Skin epidermis (tissue), 12 donors: ENCODE measurements around the gene LRRIQ1.
"Not testable (repeated sequence)": the region's sequence is repeated elsewhere in the genome, so short reads cannot be mapped to it uniquely, and the experiment has no call there.

Source experiments
- H3K27ac ChIP-seq, 21 experiments: fragments of 200-600 bp; sonication (generic) in 11 of 21; one replicate each; pipeline ENCODE4 v1.5.0; 2020; ENCODE audit warnings: mild to moderate bottlenecking in 3 of 21, inconsistent platforms in 2 of 21, moderate library complexity in 2 of 21
- H3K4me3 ChIP-seq, 7 experiments: fragments of 200-600 bp; sonication (generic) in 2 of 7; one replicate each; pipeline ENCODE4 v1.5.0; 2020; ENCODE audit warnings: inconsistent platforms in 2 of 7, mild to moderate bottlenecking in 2 of 7, moderate library complexity in 1 of 7

LRRIQ1 gene

GRCh38 chr12:85036234-85036707, at the start of gene LRRIQ1, which contains the start of gene TSPAN19:
Gene LRRIQ1, plus strand, starts transcription at chr12:85036351. Its CDS starts 1,826 bp downstream, at chr12:85038177.
Gene TSPAN19, minus strand, starts transcription at chr12:85036277. Its CDS starts 6,331 bp downstream, at chr12:85029946.
- Histone ChIP-seq H3K4me3 (peak within 1 kb of the TSS in 6 of 7 experiments; percentile 7 to 45 (median 30)), H3K27ac (no peak within 1 kb of the TSS)

DNA sequence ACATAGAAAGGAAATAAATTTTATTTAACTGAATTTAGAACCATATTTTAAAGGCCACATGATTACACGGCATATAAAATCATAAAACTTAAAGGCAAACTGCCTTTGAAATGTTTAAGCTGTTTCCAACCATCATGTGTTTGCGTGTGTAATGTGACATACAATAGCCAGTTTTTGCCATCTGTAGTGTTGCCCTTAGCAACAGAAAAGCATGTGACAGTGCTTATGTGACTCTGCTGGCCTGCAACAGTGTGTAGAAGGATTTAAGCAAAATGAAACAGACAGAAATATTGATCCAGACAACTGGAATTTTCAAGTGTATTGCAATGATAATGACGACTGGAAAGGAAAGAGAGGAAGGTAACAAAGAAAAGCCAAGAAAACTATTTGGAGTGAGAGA, 49.6 kb upstream of the LRRIQ1 start:
- H3K27ac ChIP-seq = no peak overlapping the region
- no peak overlapping the region for H3K4me3 ChIP-seq

GRCh38 chr12:84994426-84994825, 41.7 kb upstream of the LRRIQ1 start:
- no peak overlapping the region for H3K4me3 ChIP-seq
- H3K27ac ChIP-seq = no peak overlapping the region

- Histone ChIP-seq H3K4me3 (no peak overlapping the region), H3K27ac (no peak overlapping the region)
These were observed 40.5 kb upstream of the LRRIQ1 start for GRCh38 chr12:84995641-84996040.

GRCh38 chr12:84996759-84997158, 39.4 kb upstream of the LRRIQ1 start:
- Histone ChIP-seq H3K27ac (no peak overlapping the region), H3K4me3 (no peak overlapping the region)

DNA sequence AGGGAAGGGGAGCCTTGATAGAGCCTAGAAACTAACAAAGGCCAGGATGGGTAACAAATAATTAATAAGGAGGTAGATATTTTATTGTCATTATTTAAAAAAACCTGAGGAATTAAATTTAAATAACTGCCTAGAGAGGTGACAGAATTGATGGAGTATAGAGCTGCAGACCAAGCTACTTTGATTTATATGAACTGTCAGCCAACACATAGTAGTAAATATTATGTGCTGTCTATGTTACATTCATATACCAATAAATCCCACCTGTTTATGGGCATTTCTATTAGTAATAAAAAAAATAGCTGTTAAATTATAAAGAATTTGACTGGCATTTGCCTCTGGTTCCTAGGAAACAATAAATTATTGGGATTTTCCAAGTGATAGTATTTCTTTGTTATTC, 37.8 kb upstream of the LRRIQ1 start:
- no peak overlapping the region for H3K27ac ChIP-seq
- H3K4me3 ChIP-seq = no peak overlapping the region

GRCh38 chr12:85000729-85001128, 35.4 kb upstream of the LRRIQ1 start:
- Histone ChIP-seq H3K4me3 (no peak overlapping the region), H3K27ac (no peak overlapping the region)

DNA sequence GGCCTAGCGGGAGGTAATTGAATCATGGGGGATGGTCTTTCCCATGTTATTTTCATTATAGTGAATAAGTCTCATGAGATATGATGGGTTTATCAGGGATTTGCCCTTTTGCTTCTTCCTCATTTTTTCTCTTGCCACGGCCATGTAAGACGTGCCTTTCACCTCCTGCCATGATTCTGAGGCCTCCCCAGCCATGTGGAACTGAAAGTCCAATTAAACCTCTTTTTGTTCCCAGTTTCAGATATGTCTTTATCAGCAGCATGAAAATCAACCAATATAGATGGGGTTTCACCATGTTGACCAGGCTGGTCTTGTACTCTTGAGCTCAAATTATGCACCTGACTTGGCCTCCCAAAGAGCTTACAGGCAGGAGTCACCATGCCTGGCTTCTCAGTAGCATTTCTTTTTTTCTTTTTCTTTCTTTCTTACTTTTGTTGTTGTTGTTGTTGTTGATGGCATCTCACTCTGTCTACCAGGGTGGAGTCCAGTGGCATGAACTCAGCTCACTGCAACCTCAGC, 33.3 kb upstream of the LRRIQ1 start:
- Histone ChIP-seq H3K27ac (no peak overlapping the region), H3K4me3 (no peak overlapping the region)

DNA sequence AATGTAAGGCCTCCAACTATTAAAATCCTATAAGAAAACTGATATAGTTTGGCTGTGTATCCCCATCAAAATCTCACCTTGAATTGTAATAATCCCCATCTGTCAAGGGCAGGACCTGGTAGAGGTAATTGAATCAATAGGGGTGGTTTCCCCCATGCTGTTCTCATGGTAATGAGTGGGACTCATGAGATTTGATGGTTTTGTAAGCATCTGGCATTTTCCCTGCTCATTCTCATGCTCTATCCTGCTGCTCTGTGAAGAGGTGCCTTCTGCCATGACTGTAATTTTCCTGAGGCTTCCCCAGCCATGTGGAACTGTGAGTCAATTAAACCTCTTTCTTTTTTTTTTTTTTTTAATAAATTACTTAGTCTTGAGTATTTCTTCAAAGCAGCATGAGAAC, 31.9 kb upstream of the LRRIQ1 start:
- Histone ChIP-seq H3K4me3 (no peak overlapping the region), H3K27ac (no peak overlapping the region)

DNA sequence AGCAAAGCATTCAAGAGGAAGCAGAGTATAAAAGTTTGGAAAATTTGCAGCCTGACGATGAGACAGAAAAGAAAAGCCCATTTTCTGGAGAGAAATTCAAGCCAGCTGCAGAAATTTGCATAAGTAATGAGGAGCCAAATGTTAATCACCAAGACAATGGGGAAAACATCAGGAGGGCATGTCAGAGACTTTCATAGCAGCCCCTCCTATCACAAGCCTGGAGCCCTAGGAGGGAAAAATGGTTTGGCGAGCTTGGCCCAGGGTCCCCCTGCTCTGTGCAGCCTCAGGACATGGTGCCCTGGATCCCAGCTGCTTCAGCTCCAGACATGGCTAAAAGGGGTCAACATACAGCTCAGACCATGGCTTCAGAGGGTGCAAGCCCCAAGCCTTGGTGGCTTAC, 31.1 kb upstream of the LRRIQ1 start:
- not testable (repeated sequence) for H3K4me3 ChIP-seq, H3K27ac ChIP-seq

DNA sequence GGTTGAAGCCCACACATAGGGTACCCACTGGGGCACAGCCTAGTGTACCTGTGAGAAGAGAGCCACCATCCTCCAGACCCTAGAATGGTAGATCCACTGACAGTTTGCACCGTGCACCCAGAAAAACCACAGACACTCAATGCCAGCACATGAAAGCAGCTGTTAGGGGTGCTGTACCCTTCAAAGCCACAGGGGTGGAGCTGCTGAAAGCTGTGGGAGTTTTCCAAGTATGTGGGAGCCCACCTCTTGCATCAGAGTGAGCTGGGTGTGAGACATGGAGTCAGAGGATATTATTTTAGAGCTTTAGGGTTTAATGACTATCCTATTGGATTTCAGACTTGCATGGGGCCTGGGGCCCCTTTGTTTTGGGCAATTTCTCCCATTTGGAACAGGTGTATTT, 30.5 kb upstream of the LRRIQ1 start:
- Histone ChIP-seq H3K27ac (no peak overlapping the region), H3K4me3 (no peak overlapping the region)

- H3K27ac ChIP-seq = no peak overlapping the region
- no peak overlapping the region for H3K4me3 ChIP-seq
These were observed 29.9 kb upstream of the LRRIQ1 start for GRCh38 chr12:85006206-85006605.

DNA sequence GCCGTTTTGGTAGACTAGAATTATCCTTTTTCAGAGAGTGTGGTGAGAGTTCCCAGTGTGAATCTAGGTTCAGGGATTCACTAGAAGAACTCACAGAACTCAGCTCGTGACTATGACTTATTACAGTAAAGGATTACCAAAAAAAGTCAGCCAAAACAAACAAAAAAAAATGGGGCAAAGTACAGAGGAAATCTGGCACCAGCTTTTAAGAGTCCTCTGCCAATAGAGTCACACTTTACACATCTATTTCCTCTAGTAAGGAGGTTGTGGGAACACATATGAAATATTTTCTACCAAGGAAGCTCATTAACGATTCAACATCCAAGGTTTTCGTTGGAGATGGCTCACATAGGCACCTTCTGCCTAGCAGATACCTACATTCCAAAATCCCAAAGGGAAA, 28.3 kb upstream of the LRRIQ1 start:
- no peak overlapping the region for H3K4me3 ChIP-seq
- H3K27ac ChIP-seq = no peak overlapping the region

- Histone ChIP-seq H3K4me3 (no peak overlapping the region), H3K27ac (no peak overlapping the region)
These were observed 19.7 kb upstream of the LRRIQ1 start for GRCh38 chr12:85016413-85016812.

- no peak overlapping the region for H3K27ac ChIP-seq
- H3K4me3 ChIP-seq = no peak overlapping the region
These were observed 19.0 kb upstream of the LRRIQ1 start for GRCh38 chr12:85017133-85017532.

DNA sequence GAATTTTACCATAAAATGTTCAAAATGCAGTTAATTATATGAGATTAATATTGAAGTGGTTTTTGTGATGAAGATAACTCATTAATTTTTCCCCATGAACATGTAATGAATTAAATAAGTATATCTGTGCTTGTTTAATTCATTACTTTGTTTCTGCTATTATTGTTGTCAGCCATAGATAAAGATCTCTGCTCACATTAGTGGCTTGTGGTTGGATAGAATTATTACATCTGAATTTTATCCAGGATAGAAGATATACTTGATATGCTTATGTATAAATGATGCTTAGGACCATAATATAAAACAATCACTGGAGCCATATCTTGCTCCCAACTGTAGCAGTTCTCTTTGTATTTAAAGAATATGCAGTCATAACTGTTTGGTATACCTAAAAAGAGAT, 18.5 kb upstream of the LRRIQ1 start:
- H3K27ac ChIP-seq = no peak overlapping the region

DNA sequence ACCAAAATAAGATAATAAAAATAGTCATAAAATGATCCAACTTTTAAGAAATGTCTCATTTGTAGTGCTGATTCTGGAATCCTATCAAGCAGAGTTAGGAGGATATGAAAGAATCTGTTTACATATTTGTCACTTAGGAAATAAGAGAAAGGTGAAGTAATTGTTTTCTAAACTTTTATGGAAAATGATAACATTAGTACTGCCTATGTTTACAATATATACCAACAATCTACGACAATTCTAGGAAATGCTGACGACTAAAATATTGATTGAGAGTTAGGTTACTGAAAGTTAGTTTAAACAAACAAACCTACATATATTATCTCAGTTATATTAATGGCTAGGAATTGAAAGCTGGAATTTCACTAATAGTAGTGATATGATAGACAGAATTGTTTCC, 18.1 kb upstream of the LRRIQ1 start:
- Histone ChIP-seq H3K4me3 (no peak overlapping the region), H3K27ac (no peak overlapping the region)

More for the DNA sequence above, 18.5 kb upstream of the LRRIQ1 start:
- H3K4me3 ChIP-seq = no peak overlapping the region

- Histone ChIP-seq H3K27ac (no peak overlapping the region), H3K4me3 (no peak overlapping the region)
These were observed 6.7 kb upstream of the LRRIQ1 start for GRCh38 chr12:85029456-85029855.

- H3K27ac ChIP-seq = no peak overlapping the region
- H3K4me3 ChIP-seq = peak overlapping the region in 4 of 7 experiments; percentile 24 to 45 (median 35)
These were observed 582 bp downstream of the LRRIQ1 start for GRCh38 chr12:85036733-85037132.

GRCh38 chr12:85041395-85041794, 5.2 kb downstream of the LRRIQ1 start:
- H3K4me3 ChIP-seq = no peak overlapping the region
- H3K27ac ChIP-seq = no peak overlapping the region

GRCh38 chr12:85043829-85044228, 7.7 kb downstream of the LRRIQ1 start:
- no peak overlapping the region for H3K27ac ChIP-seq

DNA sequence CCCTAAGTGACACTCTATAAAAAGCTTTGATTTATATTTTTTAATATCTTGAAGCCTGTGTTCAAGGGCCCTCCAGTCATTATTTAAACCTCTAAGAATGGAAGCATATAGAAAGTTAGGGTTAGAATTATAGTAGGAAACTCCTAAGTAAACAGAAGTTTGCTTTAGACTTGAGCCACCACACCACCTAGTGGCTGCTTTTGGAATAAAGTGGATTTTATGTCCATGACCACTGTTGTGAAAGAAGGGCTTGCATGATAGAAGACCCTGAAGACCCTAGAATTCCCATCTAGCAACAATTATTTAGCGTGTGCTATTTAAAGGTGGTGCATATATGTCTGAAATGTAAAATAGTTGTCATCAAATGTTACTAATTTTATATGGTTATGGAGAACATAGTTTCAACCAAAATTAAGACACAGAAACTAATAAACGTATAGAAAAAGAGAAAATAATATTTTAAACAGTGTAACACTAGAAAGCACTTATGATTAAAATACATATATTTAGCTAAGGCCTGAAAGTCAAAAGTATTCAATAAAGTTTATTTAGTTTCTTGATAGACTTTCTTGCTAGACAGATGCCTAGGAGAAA, 21.3 kb downstream of the LRRIQ1 start:
- Histone ChIP-seq H3K4me3 (no peak overlapping the region), H3K27ac (no peak overlapping the region)

More at GRCh38 chr12:85043829-85044228, 7.7 kb downstream of the LRRIQ1 start:
- no peak overlapping the region for H3K4me3 ChIP-seq
